ENCODE results near the gene CIDEB.
"Not testable (repeated sequence)": the region's sequence is repeated elsewhere in the genome, so short reads cannot be mapped to it uniquely, and the experiment has no call there.

The CIDEB gene, protein sequence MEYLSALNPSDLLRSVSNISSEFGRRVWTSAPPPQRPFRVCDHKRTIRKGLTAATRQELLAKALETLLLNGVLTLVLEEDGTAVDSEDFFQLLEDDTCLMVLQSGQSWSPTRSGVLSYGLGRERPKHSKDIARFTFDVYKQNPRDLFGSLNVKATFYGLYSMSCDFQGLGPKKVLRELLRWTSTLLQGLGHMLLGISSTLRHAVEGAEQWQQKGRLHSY
- total RNA-seq: 7.8 to 11.3 reads per million in 2 donors

DNA sequence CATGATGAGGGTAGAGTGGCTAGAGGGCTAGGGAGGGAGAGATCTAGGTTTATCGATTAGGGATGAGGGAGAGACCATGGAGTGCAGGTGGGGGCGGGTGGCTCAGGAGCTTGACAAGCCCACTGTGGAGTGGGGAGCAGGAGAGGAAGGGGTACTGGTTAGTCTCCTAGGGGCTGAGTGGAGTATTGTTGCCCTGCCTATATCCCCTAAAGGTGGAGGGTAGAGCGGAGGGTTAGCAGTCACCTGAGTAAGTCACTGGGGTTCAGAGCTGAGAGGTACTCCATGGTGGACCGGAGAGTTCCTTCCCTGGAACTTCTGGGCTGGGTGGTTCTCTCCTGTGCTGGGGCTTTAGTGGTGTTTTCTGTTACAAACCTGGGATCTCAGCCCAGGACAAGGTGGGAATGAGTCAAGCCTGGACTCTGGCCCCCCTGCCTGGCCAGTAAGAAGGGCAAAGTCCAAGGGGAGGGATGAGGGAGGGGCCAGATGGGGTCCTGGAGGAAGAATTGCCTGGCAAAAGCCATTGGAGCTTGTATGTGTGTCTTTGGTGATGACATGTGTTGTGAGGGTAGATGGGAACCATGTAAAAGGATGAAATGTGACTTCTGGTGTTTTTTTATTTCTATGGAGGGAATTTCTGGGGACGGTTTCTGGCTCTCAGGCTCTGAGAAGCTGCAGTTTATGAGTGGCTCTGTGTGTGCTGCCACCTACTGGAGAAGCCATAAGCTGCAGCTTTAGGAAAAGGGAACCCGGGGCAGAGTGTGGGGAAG is at the start of gene CIDEB:
CIDEB (minus strand) TSS at position 403 of the 767 bp plus-strand sequence; CDS start at position 284, 119 bp downstream.
- DNase-seq: peak in 4 of 5 experiments; percentile 37 to 65 (median 40)

DNA sequence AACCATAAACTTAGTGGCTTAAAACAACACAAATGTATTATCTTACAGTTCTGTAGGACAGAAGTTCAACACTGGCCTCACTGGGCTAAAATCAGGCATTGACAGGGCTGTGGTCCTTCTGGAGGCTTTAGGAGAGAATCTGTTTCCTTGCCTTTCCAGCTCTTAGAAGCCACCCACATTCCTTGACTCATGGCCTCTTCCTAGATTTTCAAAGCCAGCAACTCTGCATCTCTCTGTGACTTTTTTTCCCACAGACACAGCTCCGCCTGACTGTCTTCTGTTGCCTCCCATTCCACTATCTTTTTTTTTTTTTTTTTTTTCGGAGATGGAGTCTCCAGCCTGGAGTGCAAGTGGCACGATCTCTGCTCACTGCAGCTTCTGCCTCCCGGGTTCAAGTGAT is 48.4 kb upstream of the CIDEB start:
- DNase-seq: no peak

DNA sequence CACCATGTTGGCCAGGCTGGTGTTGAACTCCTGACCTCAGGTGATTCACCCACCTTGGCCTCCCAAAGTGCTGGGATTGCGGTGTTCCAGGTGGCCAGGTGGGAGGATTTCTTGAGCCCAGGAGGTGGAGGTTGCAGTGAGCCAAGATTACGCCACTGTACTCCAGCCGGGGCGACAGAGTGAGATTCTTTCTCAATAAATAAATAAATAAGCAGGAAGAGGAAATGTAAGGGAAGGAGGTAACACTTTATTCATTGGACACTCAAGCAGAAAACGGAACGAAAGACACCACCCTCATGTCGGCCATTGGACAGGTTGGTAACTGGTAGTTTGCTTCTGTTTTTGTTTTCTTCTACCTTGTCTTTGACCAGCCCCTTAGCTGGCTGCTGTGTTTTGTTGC is 47.2 kb upstream of the CIDEB start:
- no peak for DNase-seq

DNA sequence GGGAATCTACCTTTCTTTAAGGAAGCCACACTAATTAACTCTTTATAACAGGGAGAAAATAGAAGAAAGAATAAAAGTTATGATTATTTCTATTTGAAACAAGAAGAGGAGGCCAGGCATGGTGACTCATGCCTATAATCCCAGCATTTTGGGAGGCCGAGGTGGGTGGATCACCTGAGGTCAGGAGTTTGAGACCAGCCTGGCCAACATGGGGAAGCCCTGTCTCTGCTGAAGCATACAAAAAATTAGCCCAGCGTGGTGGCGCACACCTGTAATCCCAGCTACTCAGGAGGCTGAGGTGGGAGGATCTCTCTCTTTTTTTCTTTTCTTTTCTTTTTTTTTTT is 46.7 kb upstream of the CIDEB start:
- DNase-seq: not testable (repeated sequence)

DNA sequence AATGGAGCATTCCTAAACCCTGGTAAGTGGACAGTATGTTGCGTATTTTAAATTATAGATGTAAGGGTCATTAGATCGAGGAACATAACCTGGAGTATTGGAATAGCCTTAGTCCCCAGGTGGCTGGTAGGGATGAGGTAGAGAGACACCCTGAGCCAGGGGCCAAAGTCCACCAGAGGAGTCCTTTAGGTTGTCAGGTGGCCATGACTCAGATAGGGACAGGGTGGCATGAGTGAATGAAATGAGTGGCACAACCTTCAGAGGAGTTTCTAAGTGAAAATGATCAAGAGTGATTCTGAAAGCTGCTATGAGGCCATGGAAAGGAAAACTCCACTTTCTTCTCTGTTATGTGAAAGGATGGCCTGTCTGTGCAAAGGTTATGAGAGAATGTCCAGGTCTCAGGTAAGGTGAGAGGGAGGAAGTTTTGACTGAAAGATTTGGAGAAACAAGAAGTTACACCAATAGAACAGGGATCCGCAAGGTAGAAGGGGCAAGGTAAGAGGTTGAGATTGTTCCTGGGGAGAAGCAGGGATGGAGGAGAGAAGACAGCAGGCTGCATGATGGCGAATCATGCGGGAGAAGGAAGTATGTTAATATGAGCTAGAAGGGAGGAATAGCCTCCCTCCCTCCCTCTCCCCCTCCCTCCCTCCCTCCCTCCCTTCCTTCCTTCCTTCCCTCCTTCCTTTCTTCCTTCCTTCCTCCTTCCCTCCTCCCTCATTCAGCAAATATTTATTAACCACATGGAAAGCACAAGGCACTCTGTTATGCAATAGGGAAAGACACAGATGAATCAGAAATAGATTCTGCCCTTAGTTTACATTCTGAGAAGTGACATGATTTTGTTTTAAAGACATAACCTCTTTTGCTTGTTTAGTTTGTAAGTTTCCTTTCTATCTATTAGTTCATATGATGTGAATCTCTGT is 46.0 kb upstream of the CIDEB start:
- DNase-seq: no peak

DNA sequence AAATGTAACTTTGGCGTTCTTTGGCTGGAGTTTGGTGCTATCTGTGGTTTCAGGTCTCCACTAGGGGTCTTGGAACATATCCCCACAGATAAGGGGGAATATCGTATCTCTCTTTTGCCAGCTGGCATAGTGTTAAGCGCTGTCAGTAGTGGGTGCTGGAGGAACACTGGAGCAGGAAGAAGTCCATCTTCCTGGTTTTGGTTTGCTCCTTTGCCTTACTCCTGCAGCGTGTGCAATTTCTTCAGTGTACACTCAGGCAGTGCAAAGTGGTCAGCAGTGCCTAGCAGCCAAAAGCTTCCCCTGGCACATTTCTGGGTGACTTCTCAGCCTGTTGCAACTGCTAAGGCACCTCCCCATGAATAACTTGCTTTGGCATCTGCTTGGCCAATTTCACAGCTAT is 43.7 kb upstream of the CIDEB start:
- DNase-seq: no peak

DNA sequence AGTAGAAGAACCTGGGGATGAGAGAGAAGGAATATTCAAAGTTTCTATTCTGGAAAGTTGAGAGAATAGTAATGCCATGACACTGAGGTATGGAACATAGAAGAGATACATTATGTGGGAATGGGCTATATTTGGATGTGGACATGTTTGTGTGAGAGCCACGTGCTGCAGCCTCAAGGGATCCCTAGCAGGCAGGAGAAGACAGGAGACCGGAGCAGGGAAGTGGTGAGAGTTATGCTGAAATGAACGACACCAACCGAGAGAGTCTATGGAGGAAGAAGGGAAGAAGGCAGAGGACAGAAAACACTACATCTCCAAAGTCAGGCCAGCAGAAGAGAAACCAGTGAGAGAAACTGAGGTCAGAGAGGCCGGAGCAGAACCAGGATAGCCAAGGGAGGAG is 42.0 kb upstream of the CIDEB start:
- DNase-seq: no peak

DNA sequence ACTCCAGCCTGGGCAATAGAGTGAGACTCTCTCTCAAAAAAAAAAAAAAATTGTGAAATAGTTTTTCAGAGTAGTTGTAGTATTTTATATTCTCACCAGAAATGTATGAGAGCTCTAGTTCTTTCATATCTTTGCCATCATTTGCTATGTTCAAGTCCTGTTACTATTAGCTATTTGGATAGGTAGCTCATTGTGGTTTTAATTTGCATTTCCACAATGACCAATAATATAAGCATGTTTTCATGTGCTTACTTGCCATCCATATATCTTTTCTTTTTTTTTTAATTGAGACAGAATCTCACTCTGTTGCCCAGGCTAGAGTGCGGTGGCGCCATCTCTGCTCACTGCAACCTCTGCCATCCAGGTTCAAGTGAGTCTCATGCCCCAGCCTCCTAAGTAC is 40.4 kb upstream of the CIDEB start:
- no peak for DNase-seq

DNA sequence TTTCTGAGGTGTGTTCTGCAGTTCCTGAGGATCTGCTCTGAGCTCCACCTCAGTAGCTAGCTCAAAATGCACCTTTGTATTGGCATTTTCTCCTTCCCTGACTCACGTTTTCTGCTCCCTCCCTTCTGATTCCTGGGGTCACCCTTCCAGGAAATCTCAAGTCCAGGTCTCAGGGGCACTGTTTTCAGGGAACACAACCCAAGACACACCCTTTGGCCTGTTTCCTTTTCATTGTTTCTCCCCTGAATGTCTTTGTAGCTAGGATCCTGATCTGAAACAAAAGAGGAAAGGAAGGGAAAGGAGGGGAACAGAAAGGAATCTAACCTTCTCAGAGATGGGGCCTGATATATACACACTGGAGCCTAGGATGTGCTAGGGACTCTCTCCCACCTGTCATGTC is 39.4 kb upstream of the CIDEB start:
- DNase-seq: no peak

DNA sequence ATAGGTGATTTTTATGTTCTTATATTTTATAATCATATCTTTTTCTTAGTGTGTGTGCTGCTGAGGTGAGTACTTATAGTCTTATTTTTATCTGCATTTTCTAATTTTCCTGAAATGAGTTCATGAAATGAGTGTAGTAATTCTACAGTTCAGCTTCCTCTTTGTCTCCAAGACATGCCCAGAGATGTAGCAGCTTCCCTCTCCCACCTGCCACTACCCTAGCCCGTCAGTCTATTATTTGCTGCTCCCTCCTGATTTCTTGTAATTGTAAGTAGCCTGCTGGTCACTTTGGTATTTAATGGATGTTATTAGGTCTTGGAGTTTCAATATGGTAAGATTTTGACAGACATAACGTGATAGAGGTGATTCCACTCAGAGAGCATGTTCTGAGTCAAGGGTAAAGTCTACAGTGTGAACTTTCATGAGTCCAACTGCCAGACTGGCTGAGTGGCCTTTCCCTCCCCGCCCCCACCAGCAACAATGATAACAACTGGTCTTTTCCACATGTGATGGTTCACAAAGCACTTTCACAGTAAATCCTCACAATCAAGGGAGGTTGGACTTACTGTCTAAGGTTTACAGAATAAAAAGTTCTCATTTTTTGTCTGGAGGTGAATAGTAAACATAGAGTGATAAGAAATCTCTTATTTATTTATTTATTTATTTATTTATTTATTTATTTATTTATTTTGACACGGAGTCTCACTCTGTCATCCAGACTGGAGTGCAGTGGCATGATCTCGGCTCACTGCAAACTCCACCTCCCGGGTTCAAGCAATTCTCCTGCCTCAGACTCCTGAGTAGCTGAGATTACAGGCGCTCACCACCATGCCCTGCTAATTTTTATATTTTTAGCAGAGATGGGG is 36.3 kb upstream of the CIDEB start:
- no peak for DNase-seq

DNA sequence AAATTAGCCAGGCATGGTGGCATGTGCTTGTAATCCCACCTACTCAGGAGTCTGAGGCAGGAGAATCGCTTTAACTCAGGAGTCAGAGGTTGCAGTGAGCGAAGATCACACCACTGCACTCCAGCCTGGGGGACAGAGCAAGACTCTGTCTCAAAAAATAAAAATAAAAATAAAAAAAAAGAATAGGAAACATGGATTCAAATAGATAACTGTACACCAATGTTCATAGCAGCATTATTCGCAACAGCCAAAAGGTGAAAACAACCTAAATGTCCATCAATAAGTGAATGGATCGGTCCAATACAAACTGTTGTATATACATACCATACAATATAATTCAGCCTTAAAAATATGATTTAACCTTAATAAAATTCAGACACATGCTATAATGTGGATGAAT is 35.1 kb upstream of the CIDEB start:
- no peak for DNase-seq

DNA sequence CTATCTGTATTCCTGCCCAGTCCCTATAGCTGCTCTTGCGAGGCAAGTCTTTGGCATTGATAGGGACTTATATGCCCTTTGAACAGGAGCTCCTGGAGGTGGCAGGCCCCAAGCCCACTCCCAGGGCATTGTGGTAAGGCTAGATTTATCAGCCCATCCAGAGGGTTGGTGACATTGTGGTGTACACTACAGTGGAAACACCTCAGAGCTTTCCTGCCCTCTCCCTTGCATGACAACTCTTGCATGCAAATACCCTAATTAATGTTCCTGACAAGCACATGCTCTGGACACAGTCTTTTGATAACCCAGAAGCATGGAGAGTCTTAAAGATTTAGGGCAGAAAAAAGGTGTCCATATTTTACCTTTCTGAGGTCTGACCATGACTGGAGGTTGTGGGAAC is 32.8 kb upstream of the CIDEB start:
- DNase-seq: no peak

DNA sequence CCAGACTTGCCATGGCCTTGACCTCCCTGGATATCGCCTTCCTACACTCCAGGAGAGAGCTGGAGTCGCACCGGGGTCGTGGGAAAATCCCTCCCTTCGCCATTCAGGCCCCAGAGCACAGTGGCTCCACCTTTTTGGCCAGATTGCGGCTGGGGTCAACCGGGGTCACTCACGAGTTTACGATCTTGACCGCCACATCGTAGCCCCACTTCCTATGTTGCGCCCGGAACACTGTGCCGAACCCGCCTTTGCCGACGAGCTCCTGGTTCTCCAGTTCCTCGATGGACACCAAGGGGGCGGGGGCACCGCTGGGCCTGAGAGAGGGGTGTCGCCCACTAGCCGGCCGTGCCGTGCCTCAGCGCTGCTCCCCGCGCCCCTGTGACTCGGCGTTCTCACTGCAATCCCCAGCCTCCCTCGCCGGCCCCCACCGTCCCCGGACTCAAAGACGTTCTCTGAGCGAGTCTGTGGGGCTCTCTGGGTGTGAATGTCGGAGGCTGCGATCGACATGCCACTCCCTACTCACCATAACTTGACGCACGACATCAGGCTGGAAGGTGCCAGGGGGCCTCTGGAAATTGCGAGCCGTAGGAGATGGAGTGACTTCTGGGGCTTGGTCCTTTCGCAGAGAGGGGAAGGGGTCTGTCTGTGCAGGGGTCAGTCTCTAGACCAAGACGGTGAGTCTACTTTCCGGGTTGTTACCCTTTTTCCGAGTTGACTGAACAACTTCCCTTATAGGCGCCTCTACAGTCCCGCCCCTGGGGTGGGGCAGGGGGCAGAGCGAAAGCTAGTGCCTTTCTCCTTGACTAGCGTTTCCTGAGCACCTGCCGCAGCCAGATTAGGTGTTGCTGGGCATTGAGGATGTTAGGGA is 31.7 kb upstream of the CIDEB start, which contains the start of gene RIPK3:
RIPK3 (minus strand) TSS at position 708 of the 868 bp plus-strand sequence; CDS start at position 543, 165 bp downstream.
- peak; percentile 35 to 74 (median 52) for DNase-seq

DNA sequence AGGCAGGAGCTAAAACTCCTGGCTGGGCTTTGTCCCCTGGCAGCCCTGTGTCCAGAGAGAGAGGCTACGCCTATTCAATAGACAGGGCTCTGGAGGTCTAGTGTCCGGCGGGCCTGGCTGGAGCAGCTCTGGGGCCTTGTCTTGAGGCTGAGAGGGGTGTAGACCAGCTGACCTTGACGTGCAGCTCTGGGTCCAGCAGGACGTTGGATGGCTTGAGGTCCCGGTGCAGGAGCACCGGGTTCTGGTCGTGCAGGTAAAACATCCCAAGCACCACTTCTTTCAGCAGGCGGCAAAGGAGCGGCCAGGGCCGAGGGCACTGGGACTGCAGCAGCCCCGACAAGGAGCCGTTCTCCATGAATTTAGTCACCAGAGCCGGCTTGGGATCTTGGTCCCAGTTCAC is 31.1 kb upstream of the CIDEB start:
- no peak for DNase-seq

DNA sequence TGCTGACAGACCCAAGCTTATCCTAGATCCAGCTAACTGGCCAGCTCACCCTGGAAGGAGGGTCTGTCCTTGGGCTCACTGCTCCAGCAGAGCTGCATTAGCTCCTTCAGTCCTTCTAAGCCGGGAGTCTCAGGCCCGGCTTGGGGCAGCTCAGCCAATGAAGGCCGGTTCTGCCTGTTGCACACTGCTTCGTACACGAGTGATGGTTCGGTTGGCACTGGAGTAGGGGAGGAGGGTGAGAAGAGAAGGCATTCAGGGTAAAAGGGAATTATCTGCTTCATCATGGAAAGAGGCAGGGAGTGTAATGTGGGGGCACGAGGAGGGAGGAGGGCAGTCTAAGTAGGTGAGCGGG is 30.0 kb upstream of the CIDEB start:
- DNase-seq: no peak

DNA sequence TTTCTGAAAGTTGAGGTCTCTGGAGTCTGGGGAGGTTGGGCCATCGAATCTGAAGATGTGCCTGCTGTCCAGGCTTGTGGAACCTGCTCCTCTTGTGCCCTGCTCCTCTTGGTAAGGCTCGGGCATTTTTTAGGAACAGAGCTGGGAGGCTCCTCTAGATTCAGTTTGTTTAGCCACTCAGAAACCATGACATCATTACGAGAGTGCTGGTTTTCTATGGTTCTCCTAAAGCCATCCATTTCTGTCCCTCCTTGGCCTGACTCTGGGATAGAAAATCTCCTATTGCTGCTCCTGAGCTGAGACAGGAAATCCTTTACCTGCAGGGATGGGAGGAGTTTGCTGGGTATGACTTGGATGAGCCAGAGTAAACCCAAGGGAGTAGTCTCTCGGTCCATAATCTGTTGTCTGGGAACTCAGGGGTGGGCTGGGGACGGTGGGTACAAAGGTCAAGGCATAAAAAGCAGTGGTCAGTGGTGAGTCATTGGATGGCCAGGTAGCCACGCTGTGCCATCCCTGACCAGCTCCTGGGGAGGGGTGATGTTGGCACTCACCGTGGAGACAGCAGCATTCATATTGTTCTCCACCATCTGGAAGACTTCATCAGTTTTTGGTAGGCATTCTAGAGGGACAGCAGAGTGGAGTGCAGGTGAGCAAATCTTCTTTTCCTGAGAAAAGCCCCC is 29.5 kb upstream of the CIDEB start:
- no peak for DNase-seq

DNA sequence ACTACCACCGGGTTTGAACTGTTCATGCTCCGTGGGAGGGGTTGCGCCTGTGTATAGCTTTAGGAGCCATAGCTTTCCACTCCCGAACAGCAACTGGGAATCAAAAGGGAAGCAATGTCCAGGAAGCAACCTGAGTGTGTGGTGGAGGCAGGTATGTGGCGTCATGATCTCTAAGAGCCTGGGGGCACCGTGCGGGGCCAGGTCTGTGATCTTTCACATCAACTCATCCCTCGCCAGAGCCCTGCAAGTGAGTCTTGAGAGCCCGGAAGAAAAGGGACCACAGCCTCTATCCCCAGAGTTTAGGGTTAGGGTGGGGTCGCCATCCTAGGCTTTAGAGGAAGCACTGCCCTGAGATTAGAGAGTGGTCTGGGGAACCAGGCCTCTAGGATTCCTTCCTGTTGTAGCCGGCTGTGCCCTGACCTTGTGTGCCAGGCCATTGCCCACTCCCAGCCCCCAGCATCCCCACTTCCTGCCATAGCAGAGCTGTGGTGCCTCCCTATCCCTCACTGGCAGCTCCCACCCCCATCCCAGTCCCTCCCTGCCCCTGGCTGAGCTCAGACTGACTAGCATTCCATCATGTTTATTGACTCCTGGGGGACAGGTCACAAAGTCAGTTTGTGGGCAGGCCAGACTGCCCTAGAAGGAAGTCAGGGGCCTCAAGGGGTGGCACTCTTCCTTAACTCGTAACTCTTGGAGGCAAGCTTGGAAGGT is 27.8 kb upstream of the CIDEB start:
- DNase-seq: no peak

DNA sequence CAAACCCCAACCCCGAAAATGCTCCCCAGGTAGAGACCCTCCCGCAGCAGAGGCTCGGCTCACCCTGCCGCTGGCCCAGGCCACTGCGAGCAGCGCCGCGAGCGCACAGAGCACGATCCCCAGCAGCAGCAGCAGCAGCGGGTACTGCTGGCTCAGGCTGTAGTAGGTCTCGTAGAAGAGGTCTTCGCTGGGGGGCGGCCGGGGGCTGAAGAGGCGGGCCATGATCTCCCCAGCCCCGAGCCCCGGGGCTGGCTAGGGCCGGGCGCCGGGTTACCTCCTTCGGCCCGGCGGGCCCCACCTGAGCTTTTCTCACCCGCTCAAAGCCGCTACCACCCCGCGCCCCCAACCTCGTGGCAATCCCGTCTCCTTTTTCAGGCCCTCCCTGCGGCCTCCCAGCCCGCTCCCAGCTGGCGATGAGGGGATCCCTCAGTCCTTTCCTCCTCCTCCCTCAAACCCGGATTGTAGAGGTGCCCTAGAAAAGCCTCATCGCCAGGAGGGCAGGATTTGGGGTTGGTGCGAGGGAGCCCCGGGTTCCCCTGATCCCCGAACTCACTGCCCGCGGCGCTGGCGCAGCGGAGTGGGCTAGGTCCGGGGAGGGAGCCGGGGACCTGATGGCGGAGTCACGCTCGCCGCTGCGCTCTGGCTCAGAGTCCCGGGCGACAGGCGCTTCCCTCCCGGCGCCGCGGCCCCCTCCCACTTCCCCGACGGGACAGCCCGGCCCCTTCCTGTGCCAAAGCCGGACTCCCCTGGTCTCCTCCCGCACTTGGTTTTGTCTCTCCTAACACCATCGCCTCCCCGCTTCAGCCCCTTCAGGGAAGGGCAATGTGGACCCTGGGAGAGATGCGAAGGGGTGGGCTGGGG is 26.9 kb upstream of the CIDEB start, which contains the start of gene ADCY4:
ADCY4 (minus strand) TSS at position 641 of the 861 bp plus-strand sequence; CDS start at position 222, 419 bp downstream.
- peak in 1 of 5 experiments; percentile 43 for DNase-seq

All from T-helper 2 cell (primary cell).